HEK293 (cell line): ENCODE data around the gene PPARA.

Experiments
- BCL11A ChIP-seq: fragments of 450-650 bp; formaldehyde crosslinking; IDR thresholded peaks from 2 replicates; pipeline ENCODE4 v1.5.1; 2016; ENCODE audit warnings: low read depth, missing biosample characterization, missing genetic modification characterization
- EGR2 ChIP-seq: fragments of 450-650 bp; formaldehyde crosslinking; IDR thresholded peaks from 2 replicates; pipeline ENCODE4 v1.5.1; 2016; ENCODE audit warnings: low read depth, missing biosample characterization, missing genetic modification characterization
- HOXC10 ChIP-seq: sonication (generic); formaldehyde crosslinking; IDR thresholded peaks from 2 replicates; pipeline ENCODE4 v1.8.1; 2023; ENCODE audit warnings: mild to moderate bottlenecking, missing genetic modification reagents
- IKZF3 ChIP-seq: fragments of 450-650 bp; IDR thresholded peaks from 2 replicates; pipeline ENCODE4 v1.5.0; 2018; ENCODE audit warnings: missing biosample characterization, mild to moderate bottlenecking, missing genetic modification characterization, moderate library complexity
- KLF1 ChIP-seq: fragments of 450-650 bp; formaldehyde crosslinking; IDR thresholded peaks from 2 replicates; pipeline ENCODE4 v1.5.1; 2016; ENCODE audit warnings: missing biosample characterization, missing genetic modification characterization
- PATZ1 ChIP-seq: fragments of 450-650 bp; formaldehyde crosslinking; IDR thresholded peaks from 2 replicates; pipeline ENCODE4 v1.5.1; 2016; ENCODE audit warnings: missing biosample characterization, missing genetic modification characterization
- SP2 ChIP-seq: fragments of 450-650 bp; formaldehyde crosslinking; IDR thresholded peaks from 2 replicates; pipeline ENCODE4 v1.5.1; 2016; ENCODE audit warnings: missing biosample characterization, missing genetic modification characterization
- ZBTB11 ChIP-seq: fragments of 450-650 bp; formaldehyde crosslinking; conservative IDR thresholded peaks from 2 replicates; pipeline ENCODE4 v1.5.1; 2016; ENCODE audit warnings: low read depth, missing biosample characterization, missing genetic modification characterization
- ZBTB48 ChIP-seq: fragments of 450-650 bp; formaldehyde crosslinking; IDR thresholded peaks from 2 replicates; pipeline ENCODE4 v1.5.1; 2016; ENCODE audit warnings: missing biosample characterization, missing genetic modification characterization
- ZBTB6 ChIP-seq: fragments of 450-650 bp; formaldehyde crosslinking; IDR thresholded peaks from 2 replicates; pipeline ENCODE4 v1.5.1; 2017; ENCODE audit warnings: missing biosample characterization, missing genetic modification characterization
- ZBTB8A ChIP-seq: fragments of 450-650 bp; formaldehyde crosslinking; IDR thresholded peaks from 2 replicates; pipeline ENCODE4 v1.5.1; 2016; ENCODE audit warnings: missing biosample characterization, missing genetic modification characterization
- ZEB2 ChIP-seq: fragments of 450-650 bp; formaldehyde crosslinking; IDR thresholded peaks from 2 replicates; pipeline ENCODE4 v1.5.1; 2016; ENCODE audit warnings: missing biosample characterization, missing genetic modification characterization
- ZFP37 ChIP-seq: fragments of 450-650 bp; formaldehyde crosslinking; IDR thresholded peaks from 2 replicates; pipeline ENCODE4 v1.5.1; 2016; ENCODE audit warnings: missing biosample characterization, missing genetic modification characterization
- ZIC2 ChIP-seq: fragments of 450-650 bp; formaldehyde crosslinking; IDR thresholded peaks from 2 replicates; pipeline ENCODE4 v1.5.1; 2016; ENCODE audit warnings: missing biosample characterization, missing genetic modification characterization
- ZNF132 ChIP-seq: fragments of 450-650 bp; formaldehyde crosslinking; IDR thresholded peaks from 2 replicates; pipeline ENCODE4 v1.5.1; 2017; ENCODE audit warnings: missing biosample characterization, missing genetic modification characterization, borderline replicate concordance
- ZNF133 ChIP-seq: fragments of 450-650 bp; formaldehyde crosslinking; IDR thresholded peaks from 2 replicates; pipeline ENCODE4 v1.5.1; 2016; ENCODE audit warnings: missing biosample characterization, missing genetic modification characterization
- ZNF2 ChIP-seq: fragments of 450-650 bp; formaldehyde crosslinking; IDR thresholded peaks from 2 replicates; pipeline ENCODE4 v1.5.1; 2016; ENCODE audit warnings: missing biosample characterization, missing genetic modification characterization
- ZNF24 ChIP-seq: fragments of 450-650 bp; formaldehyde crosslinking; IDR thresholded peaks from 2 replicates; pipeline ENCODE4 v1.5.1; 2016; ENCODE audit warnings: missing biosample characterization, missing genetic modification characterization
- ZNF335 ChIP-seq: fragments of 450-650 bp; formaldehyde crosslinking; conservative IDR thresholded peaks from 2 replicates; pipeline ENCODE4 v1.5.1; 2016; ENCODE audit warnings: missing biosample characterization, missing genetic modification characterization
- ZNF350 ChIP-seq: fragments of 450-650 bp; formaldehyde crosslinking; IDR thresholded peaks from 2 replicates; pipeline ENCODE4 v1.5.0; 2017; ENCODE audit warnings: missing biosample characterization, mild to moderate bottlenecking, missing genetic modification characterization
- ZNF518A ChIP-seq: fragments of 450-650 bp; formaldehyde crosslinking; conservative IDR thresholded peaks from 2 replicates; pipeline ENCODE4 v1.5.1; 2016; ENCODE audit warnings: low read depth, missing biosample characterization, missing genetic modification characterization
- ZNF621 ChIP-seq: fragments of 450-650 bp; formaldehyde crosslinking; IDR thresholded peaks from 2 replicates; pipeline ENCODE4 v1.5.1; 2017; ENCODE audit warnings: missing biosample characterization, missing genetic modification characterization
- ZNF624 ChIP-seq: fragments of 450-650 bp; formaldehyde crosslinking; IDR thresholded peaks from 2 replicates; pipeline ENCODE4 v1.5.1; 2017; ENCODE audit warnings: missing biosample characterization, missing genetic modification characterization
- ZNF660 ChIP-seq: fragments of 450-650 bp; IDR thresholded peaks from 2 replicates; pipeline ENCODE4 v1.5.1; 2018; ENCODE audit warnings: missing biosample characterization, mild to moderate bottlenecking, missing genetic modification characterization
- ZSCAN4 ChIP-seq: fragments of 450-650 bp; formaldehyde crosslinking; IDR thresholded peaks from 2 replicates; pipeline ENCODE4 v1.5.1; 2017; ENCODE audit warnings: missing biosample characterization, missing genetic modification characterization

Gene PPARA

GRCh38 chr22:46250035-46250782 lies 99.9 kb downstream of the PPARA start, which contains the start of gene CDPF1 (continued):
- TF ChIP-seq SP2 (peak; percentile 82), ZNF132 (tag by site-specific recombination) (no peak), ZBTB11 (tag by site-specific recombination) (peak; percentile 62), ZNF133 (tag by site-specific recombination) (0 out of 2 replicates have a peak, but pooled peaks have one; percentile 12), ZFP37 (peak; percentile 37; the same call in 1 of the 2 replicates), ZNF335 (tag by site-specific recombination) (peak; percentile 98), PATZ1 (tag by site-specific recombination) (peak; percentile 70), ZEB2 (tag by site-specific recombination) (peak; percentile 34; the same call in 1 of the 2 replicates), HOXC10 (0 out of 2 replicates have a peak, but pooled peaks have one; percentile 86), ZNF621 (tag by site-specific recombination) (no peak), KLF1 (tag by site-specific recombination) (peak; percentile 45; the same call in 1 of the 2 replicates), ZNF2 (tag by site-specific recombination) (0 out of 2 replicates have a peak, but pooled peaks have one; percentile 55), ZNF518A (peak; percentile 43; the same call in 1 of the 2 replicates), ZNF660 (tag by site-specific recombination) (peak; percentile 59; the same call in 1 of the 2 replicates), ZBTB48 (tag by site-specific recombination) (peak; percentile 81), EGR2 (tag by site-specific recombination) (0 out of 2 replicates have a peak, but pooled peaks have one; percentile 33), ZBTB8A (peak; percentile 54), ZNF624 (tag by site-specific recombination) (no peak), ZBTB6 (tag by site-specific recombination) (peak; percentile 87), ZIC2 (tag by site-specific recombination) (peak; percentile 88), BCL11A (tag by site-specific recombination) (0 out of 2 replicates have a peak, but pooled peaks have one; percentile 45), ZNF350 (no peak), ZNF24 (tag by site-specific recombination) (no peak), IKZF3 (tag by site-specific recombination) (no peak), ZSCAN4 (tag by site-specific recombination) (no peak)
